Breast epithelium (tissue), 3 donors: ENCODE results near the gene PTPN14.

Source experiments
- POLR2A ChIP-seq: fragments of 450-650 bp; IDR thresholded peaks from one replicate; pipeline ENCODE4 v1.6.1; 2016; ENCODE audit warnings: antibody characterized with exemption, mild to moderate bottlenecking, moderate library complexity
- TF ChIP-seq, protein P1 (sequence below), 3 donors: fragments of 450-650 bp; IDR thresholded peaks; one replicate each; pipeline ENCODE4 v1.5.1; 2016 to 2017; ENCODE audit warnings: antibody characterized with exemption in 3 of 3, mild to moderate bottlenecking in 3 of 3, moderate library complexity in 3 of 3

DNA sequence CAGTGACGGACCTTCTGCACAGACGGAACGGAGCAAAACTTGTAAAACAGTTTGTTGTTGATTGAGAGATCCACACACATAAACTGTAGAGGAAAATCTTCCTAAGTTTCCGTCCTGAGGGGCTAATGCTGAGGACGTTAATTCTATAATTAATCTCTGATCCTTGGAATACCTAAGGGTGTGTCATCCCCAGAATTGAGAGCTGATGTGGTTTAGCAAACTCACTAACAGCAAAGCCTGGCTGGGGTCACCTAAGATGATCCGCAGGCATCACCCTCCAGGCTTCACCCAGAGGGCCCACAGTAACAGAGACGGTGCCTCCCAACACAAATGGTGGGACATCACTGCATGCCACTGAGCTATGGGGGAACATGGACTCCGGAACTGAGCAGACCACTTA is 172.9 kb downstream of the PTPN14 start:
- TF ChIP-seq, protein P1, sequence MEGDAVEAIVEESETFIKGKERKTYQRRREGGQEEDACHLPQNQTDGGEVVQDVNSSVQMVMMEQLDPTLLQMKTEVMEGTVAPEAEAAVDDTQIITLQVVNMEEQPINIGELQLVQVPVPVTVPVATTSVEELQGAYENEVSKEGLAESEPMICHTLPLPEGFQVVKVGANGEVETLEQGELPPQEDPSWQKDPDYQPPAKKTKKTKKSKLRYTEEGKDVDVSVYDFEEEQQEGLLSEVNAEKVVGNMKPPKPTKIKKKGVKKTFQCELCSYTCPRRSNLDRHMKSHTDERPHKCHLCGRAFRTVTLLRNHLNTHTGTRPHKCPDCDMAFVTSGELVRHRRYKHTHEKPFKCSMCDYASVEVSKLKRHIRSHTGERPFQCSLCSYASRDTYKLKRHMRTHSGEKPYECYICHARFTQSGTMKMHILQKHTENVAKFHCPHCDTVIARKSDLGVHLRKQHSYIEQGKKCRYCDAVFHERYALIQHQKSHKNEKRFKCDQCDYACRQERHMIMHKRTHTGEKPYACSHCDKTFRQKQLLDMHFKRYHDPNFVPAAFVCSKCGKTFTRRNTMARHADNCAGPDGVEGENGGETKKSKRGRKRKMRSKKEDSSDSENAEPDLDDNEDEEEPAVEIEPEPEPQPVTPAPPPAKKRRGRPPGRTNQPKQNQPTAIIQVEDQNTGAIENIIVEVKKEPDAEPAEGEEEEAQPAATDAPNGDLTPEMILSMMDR (IDR thresholded peaks at IDR 0.05), result no peak
- TF ChIP-seq POLR2A, result no peak
